GM23338 (cell line): ENCODE measurements around the gene NANOS2. TPM values are rescaled to one million over a fixed set of nuclear protein-coding genes. Genes with fewer than 3 reads are reported as not detected.

ENCODE experiments used
- ATAC-seq: fragments of 200-7000 bp; cut with Tn5 transposase; 3 replicates; pipeline ENCODE4 v1.9.1; 2020
- DNase-seq: peaks from one replicate; pipeline ENCODE4 v3.0.0-alpha.2; 2015; ENCODE audit warnings: low spot score
- H2AFZ ChIP-seq: fragments of 200-600 bp; sonication (generic); 2 replicates; pipeline ENCODE4 v1.8.0; 2016; ENCODE audit warnings: antibody characterized with exemption, mild to moderate bottlenecking, moderate library complexity
- H3F3A ChIP-seq: fragments of 200-600 bp; sonication (generic); replicated peaks from 2 replicates; pipeline ENCODE4 v1.8.0; 2017; ENCODE audit warnings: antibody characterized with exemption, mixed run types, low read depth
- H3K27ac ChIP-seq: fragments of 200-600 bp; sonication (generic); 2 replicates; pipeline ENCODE4 v1.6.1; 2016; ENCODE audit warnings: low read depth
- H3K27me3 ChIP-seq: fragments of 200-600 bp; sonication (generic); 2 replicates; pipeline ENCODE4 v1.8.0; 2016; ENCODE audit warnings: mild to moderate bottlenecking, mixed run types, moderate library complexity; ENCODE audit not compliant: insufficient read depth
- H3K36me3 ChIP-seq: fragments of 200-600 bp; sonication (generic); 2 replicates; pipeline ENCODE4 v1.8.0; 2016; ENCODE audit warnings: mild to moderate bottlenecking; ENCODE audit not compliant: insufficient read depth
- H3K4me1 ChIP-seq: fragments of 200-600 bp; sonication (generic); 2 replicates; pipeline ENCODE4 v1.8.0; 2016; ENCODE audit warnings: mild to moderate bottlenecking, moderate library complexity; ENCODE audit not compliant: insufficient read depth
- H3K4me2 ChIP-seq: fragments of 200-600 bp; sonication (generic); 2 replicates; pipeline ENCODE4 v1.7.1; 2017; ENCODE audit warnings: mixed run types
- H3K4me3 ChIP-seq: fragments of 200-600 bp; sonication (generic); 2 replicates; pipeline ENCODE4 v1.6.1; 2016; ENCODE audit warnings: mixed run types
- H3K79me2 ChIP-seq: fragments of 200-600 bp; sonication (generic); replicated peaks from 2 replicates; pipeline ENCODE4 v1.8.0; 2017; ENCODE audit warnings: mild to moderate bottlenecking; ENCODE audit not compliant: insufficient read depth
- H3K9me2 ChIP-seq: fragments of 200-600 bp; sonication (generic); 2 replicates; pipeline ENCODE4 v1.8.0; 2017; ENCODE audit not compliant: insufficient read depth
- H4K20me1 ChIP-seq: fragments of 200-600 bp; sonication (generic); replicated peaks from 2 replicates; pipeline ENCODE4 v1.8.0; 2017; ENCODE audit warnings: mild to moderate bottlenecking; ENCODE audit not compliant: insufficient read depth
- H3K27ac Mint-ChIP-seq: 2 replicates; pipeline ENCODE4 v1.8.0; 2020; ENCODE audit warnings: inconsistent platforms, mild to moderate bottlenecking, moderate library complexity, mixed read lengths
- H3K27me3 Mint-ChIP-seq: 3 replicates; pipeline ENCODE4 v1.8.0; 2022; ENCODE audit warnings: low read depth, mild to moderate bottlenecking, moderate library complexity, mixed read lengths, inconsistent platforms; ENCODE audit not compliant: insufficient read depth, poor library complexity
- H3K36me3 Mint-ChIP-seq: 3 replicates; pipeline ENCODE4 v1.8.0; 2021; ENCODE audit warnings: low read depth, mild to moderate bottlenecking, inconsistent platforms, moderate library complexity, mixed read lengths
- H3K4me1 Mint-ChIP-seq: 3 replicates; pipeline ENCODE4 v1.8.0; 2020; ENCODE audit warnings: mild to moderate bottlenecking, inconsistent platforms, mixed read lengths
- H3K4me3 Mint-ChIP-seq: 3 replicates; pipeline ENCODE4 v1.8.0; 2021; ENCODE audit warnings: moderate library complexity, mild to moderate bottlenecking, inconsistent platforms, mixed read lengths
- H3K9me3 Mint-ChIP-seq: 3 replicates; pipeline ENCODE4 v1.8.0; 2020; ENCODE audit warnings: moderate library complexity, mild to moderate bottlenecking, inconsistent platforms, mixed read lengths
- CREB1 ChIP-seq: fragments of 250-450 bp; sonication (Bioruptor Pico); IDR thresholded peaks from 2 replicates; pipeline ENCODE4 v1.5.0; 2020; ENCODE audit warnings: low read depth, mild to moderate bottlenecking, moderate library complexity
- EZH2 ChIP-seq: fragments of 200-600 bp; sonication (generic); IDR thresholded peaks from one replicate; pipeline ENCODE4 v1.8.0; 2017; ENCODE audit warnings: antibody characterized with exemption, mild to moderate bottlenecking, low read depth; ENCODE audit not compliant: unreplicated experiment
- NANOG ChIP-seq: IDR thresholded peaks from 2 replicates; pipeline ENCODE4 v1.6.1; 2016; ENCODE audit warnings: antibody characterized with exemption, borderline replicate concordance
- POLR2AphosphoS5 ChIP-seq: IDR thresholded peaks from 2 replicates; pipeline ENCODE4 v1.6.1; 2016; ENCODE audit warnings: antibody characterized with exemption, low read depth
- REST ChIP-seq: IDR thresholded peaks from one replicate; pipeline ENCODE4 v1.6.1; 2018; ENCODE audit warnings: antibody characterized with exemption; ENCODE audit not compliant: unreplicated experiment
- STAT1 ChIP-seq: IDR thresholded peaks from one replicate; pipeline ENCODE4 v1.6.1; 2016; ENCODE audit warnings: antibody characterized with exemption; ENCODE audit not compliant: unreplicated experiment
- ZNF462 ChIP-seq: fragments of 250-450 bp; sonication (Bioruptor Pico); IDR thresholded peaks from 2 replicates; pipeline ENCODE4 v1.5.0; 2020; ENCODE audit warnings: mild to moderate bottlenecking, moderate library complexity
- polyA plus RNA-seq: library from polyadenylated mRNA; unstranded; fragments of >200 nt; fragmentation: Nextera tagmentation; extraction: Ambion mirVana; gene quantifications from 2 replicates; pipeline ENCODE4 v1.2.1, GENCODE V29; 2016
- total RNA-seq: library from RNA; depleted of rRNA; stranded (reverse); fragments of >200 nt; shearing (Covaris generic); gene quantifications from 2 replicates; pipeline ENCODE4 v1.2.3, GENCODE V29; 2014
- TF ChIP-seq, protein P1 (sequence below): IDR thresholded peaks from 2 replicates; pipeline ENCODE4 v1.6.1; 2016; ENCODE audit warnings: antibody characterized with exemption

Gene NANOS2
- total and polyA plus RNA-seq, 2 experiments from 2014 or later = 0.11 to 0.14 TPM

DNA sequence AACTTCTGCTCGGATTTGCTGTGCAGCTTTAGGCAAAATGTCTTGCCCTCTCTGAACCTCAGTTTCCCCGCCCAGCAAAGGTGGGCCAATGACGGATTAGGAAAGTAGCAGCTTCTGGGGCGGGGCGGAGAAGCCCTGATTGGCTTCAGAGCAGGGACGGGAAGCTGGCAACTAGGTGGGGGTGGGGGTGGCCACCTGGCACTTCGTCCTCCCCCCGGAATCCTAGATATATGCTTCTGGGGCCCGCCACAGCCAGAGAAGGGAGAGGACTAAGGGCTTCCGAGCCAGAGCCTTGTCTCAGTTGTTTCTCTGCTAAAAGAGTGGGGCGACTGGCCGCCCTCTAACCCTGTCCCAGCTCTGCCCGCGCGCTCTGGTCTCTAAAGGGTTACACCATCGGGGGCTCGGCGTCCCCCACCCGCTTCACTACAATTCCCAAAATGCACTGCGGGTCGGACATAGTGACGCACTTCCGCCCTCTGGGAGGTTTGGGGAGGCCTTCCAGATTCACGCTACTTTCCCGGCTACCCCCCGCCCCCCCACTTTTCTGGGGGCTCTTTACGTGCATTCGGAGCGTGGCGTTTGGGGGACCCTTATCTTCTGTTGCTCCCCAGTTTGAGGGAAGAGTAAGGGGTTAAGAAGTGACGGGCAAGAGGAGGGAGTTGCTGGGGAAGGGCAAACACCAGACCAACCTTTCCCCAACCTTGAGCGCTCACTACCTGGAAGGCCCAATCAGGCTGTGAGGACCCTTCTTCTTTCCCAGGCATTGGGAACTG, 28.0 kb downstream of the NANOS2 start (continued):
- peak; percentile 65 for TF ChIP-seq POLR2AphosphoS5
- TF ChIP-seq, protein P1, sequence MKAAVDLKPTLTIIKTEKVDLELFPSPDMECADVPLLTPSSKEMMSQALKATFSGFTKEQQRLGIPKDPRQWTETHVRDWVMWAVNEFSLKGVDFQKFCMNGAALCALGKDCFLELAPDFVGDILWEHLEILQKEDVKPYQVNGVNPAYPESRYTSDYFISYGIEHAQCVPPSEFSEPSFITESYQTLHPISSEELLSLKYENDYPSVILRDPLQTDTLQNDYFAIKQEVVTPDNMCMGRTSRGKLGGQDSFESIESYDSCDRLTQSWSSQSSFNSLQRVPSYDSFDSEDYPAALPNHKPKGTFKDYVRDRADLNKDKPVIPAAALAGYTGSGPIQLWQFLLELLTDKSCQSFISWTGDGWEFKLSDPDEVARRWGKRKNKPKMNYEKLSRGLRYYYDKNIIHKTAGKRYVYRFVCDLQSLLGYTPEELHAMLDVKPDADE = peak; percentile 94

- Histone ChIP-seq H2AFZ (peak within 1 kb of the TSS; percentile 84), H3K4me3 (peak within 1 kb of the TSS; percentile 71), H3K4me1 (peaks cover 27% of the 10 kb centered on the region), H3K9me2 (no peaks in the 10 kb centered on the region), H4K20me1 (0 out of 2 replicates have a peak, but pooled peaks cover 4% of the 10 kb centered on the region), H3K27ac (peak within 1 kb of the TSS; percentile 73), H3K27me3 (no peaks in the 10 kb centered on the region), H3K36me3 (no peaks in the 10 kb centered on the region), H3F3A (peaks cover 20% of the 10 kb centered on the region; the same call in 1 of the 2 replicates), H3K79me2 (0 out of 2 replicates have a peak, but pooled peaks cover 5% of the 10 kb centered on the region), H3K4me2 (peak within 1 kb of the TSS; percentile 81)
- no peak for TF ChIP-seq REST
- TF ChIP-seq POLR2AphosphoS5 = peak; percentile 52
- TF ChIP-seq, protein P1 = peak; percentile 76
- TF ChIP-seq ZNF462 = no peak
- no peak for TF ChIP-seq EZH2
- TF ChIP-seq CREB1 (CRISPR knock-in tag) = peak; percentile 25; the same call in 1 of the 2 replicates
- TF ChIP-seq STAT1 = no peak
- no peak for TF ChIP-seq NANOG
- peaks cover 2% of the 10 kb centered on the region; the same call in 1 of the 3 replicates for H3K9me3 Mint-ChIP-seq
- peak; percentile 32 for ATAC-seq
- H3K27me3 Mint-ChIP-seq = peaks cover 24% of the 10 kb centered on the region
- peak within 1 kb of the TSS; percentile 99 for H3K27ac Mint-ChIP-seq
- DNase-seq = peak; percentile 97
- peaks cover 8% of the 10 kb centered on the region for H3K36me3 Mint-ChIP-seq
- peak within 1 kb of the TSS; percentile 95 for H3K4me3 Mint-ChIP-seq
- H3K4me1 Mint-ChIP-seq = peaks cover 23% of the 10 kb centered on the region
Measured at GRCh38 chr19:45885556-45886426, 28.8 kb downstream of the NANOS2 start, which contains the start of gene IRF2BP1. Gene IRF2BP1, minus strand, starts transcription at chr19:45886141. Its CDS starts 367 bp downstream, at chr19:45885774.
